PC-9 (cell line): ENCODE measurements around the gene TGFBR3. TPM values are rescaled to one million over a fixed set of nuclear protein-coding genes. Genes with fewer than 3 reads are reported as not detected.

Source experiments
- BruUV-seq: library from RNA; stranded (reverse); fragments of 400-500 nt; replicated peaks from 2 replicates; lab custom pipeline; 2021; lab: Mats Ljungman, UMichigan
- CTCF ChIA-PET: fragments of 300-600 bp; sonication (Branson Sonifier 250); formaldehyde crosslinking; loops from one replicate; lab custom pipeline; 2022; ENCODE audit warnings: antibody characterized with exemption; lab: Charles Lee
- POLR2A ChIA-PET: fragments of 300-600 bp; sonication (Branson Sonifier 250); formaldehyde crosslinking; loops from one replicate; lab custom pipeline; 2022; ENCODE audit warnings: antibody characterized with exemption; ENCODE audit not compliant: unreplicated experiment; lab: Charles Lee
- DNase-seq, 2 experiments: peaks; one replicate each; pipeline versions ENCODE4 v3.0.0 to v3.0.0-alpha.2; 2015 to 2022; ENCODE audit warnings: mixed read lengths in 1 of 2
- H2AFZ ChIP-seq: fragments of 200-600 bp; sonication (generic); 2 replicates; pipeline ENCODE4 v1.8.1; 2017; ENCODE audit warnings: antibody characterized with exemption
- H3F3A ChIP-seq: fragments of 200-600 bp; sonication (generic); 2 replicates; pipeline ENCODE4 v1.8.1; 2017; ENCODE audit warnings: antibody characterized with exemption, mild to moderate bottlenecking, low read depth; ENCODE audit not compliant: insufficient read depth
- H3K27ac ChIP-seq: fragments of 200-600 bp; sonication (generic); 2 replicates; pipeline ENCODE4 v1.6.1; 2016; ENCODE audit warnings: mixed run types
- H3K27me3 ChIP-seq: fragments of 200-600 bp; sonication (generic); 2 replicates; pipeline ENCODE4 v1.6.1; 2016; ENCODE audit warnings: low read depth, mixed run types; ENCODE audit not compliant: insufficient read depth
- H3K36me3 ChIP-seq: fragments of 200-600 bp; sonication (generic); 2 replicates; pipeline ENCODE4 v1.6.1; 2016; ENCODE audit warnings: low read depth, mixed run types
- H3K4me1 ChIP-seq: fragments of 200-600 bp; sonication (generic); replicated peaks from 2 replicates; pipeline ENCODE4 v1.6.1; 2016; ENCODE audit warnings: mixed run types; ENCODE audit not compliant: insufficient read depth
- H3K4me2 ChIP-seq: fragments of 200-600 bp; sonication (generic); 2 replicates; pipeline ENCODE4 v1.6.1; 2017; ENCODE audit warnings: mixed run types
- H3K4me3 ChIP-seq: fragments of 200-600 bp; sonication (generic); 2 replicates; pipeline ENCODE4 v1.6.1; 2016; ENCODE audit warnings: mixed run types
- H3K79me2 ChIP-seq: fragments of 200-600 bp; sonication (generic); 2 replicates; pipeline ENCODE4 v1.6.1; 2017; ENCODE audit warnings: low read depth, mixed run types
- H3K9me2 ChIP-seq: fragments of 200-600 bp; sonication (generic); 2 replicates; pipeline ENCODE4 v1.8.1; 2017; ENCODE audit warnings: mild to moderate bottlenecking; ENCODE audit not compliant: insufficient read depth
- H3K9me3 ChIP-seq: fragments of 200-600 bp; sonication (generic); 2 replicates; pipeline ENCODE4 v1.8.1; 2016; ENCODE audit warnings: low read depth; ENCODE audit not compliant: insufficient read depth
- H4K20me1 ChIP-seq: fragments of 200-600 bp; sonication (generic); 2 replicates; pipeline ENCODE4 v1.8.1; 2017; ENCODE audit not compliant: insufficient read depth
- EZH2 ChIP-seq: fragments of 200-600 bp; sonication (generic); IDR thresholded peaks from 2 replicates; pipeline ENCODE4 v1.8.0; 2017; ENCODE audit warnings: antibody characterized with exemption, low read depth
- intact Hi-C: fragments of 100-400 bp; cut with micrococcal nuclease; formaldehyde crosslinking; loops from one replicate; pipeline ENCODE4 v1.10.0; 2022; ENCODE audit not compliant: unreplicated experiment
- total RNA-seq: library from RNA; stranded (reverse); gene quantifications from 2 replicates; pipeline ENCODE4 v1.2.3, GENCODE V29; 2021
- TF ChIP-seq, protein P1 (sequence below): fragments of 200-600 bp; sonication (generic); conservative IDR thresholded peaks from 2 replicates; pipeline ENCODE4 v1.6.1; 2017; ENCODE audit warnings: mixed run types, antibody characterized with exemption, mild to moderate bottlenecking, moderate library complexity

The TGFBR3 gene
- total RNA-seq, 1 experiment from 2014 or later: 1.6 TPM

DNA sequence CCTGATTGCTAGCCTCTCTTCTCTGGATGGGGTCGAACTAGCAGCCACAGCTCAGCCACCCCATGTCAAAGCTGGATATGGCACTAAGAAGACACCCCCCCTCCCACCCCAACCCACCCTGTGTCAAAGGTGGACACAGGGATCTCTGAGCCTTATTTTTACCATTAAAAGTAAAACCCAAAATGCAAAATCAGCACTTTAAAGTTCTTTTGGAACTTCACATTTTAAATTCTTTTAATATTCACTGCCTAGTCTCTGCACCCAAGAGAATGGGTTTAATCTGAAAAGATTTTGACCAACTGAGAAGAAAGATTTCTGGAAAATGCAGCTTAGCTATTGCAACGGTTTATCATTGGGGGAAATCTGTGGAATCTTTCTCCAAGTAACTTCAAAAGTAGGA, 167.6 kb downstream of the TGFBR3 start:
- H3K4me2 ChIP-seq: no peak overlapping the region
- H4K20me1 ChIP-seq: no peaks in the 10 kb centered on the region
- no peak overlapping the region for H3K4me3 ChIP-seq
- intact Hi-C loops: no loop called here
- no TSS peak for BruUV-seq
- H3K9me3 ChIP-seq: no peaks in the 10 kb centered on the region
- TF ChIP-seq EZH2: no peak
- TF ChIP-seq, protein P1, sequence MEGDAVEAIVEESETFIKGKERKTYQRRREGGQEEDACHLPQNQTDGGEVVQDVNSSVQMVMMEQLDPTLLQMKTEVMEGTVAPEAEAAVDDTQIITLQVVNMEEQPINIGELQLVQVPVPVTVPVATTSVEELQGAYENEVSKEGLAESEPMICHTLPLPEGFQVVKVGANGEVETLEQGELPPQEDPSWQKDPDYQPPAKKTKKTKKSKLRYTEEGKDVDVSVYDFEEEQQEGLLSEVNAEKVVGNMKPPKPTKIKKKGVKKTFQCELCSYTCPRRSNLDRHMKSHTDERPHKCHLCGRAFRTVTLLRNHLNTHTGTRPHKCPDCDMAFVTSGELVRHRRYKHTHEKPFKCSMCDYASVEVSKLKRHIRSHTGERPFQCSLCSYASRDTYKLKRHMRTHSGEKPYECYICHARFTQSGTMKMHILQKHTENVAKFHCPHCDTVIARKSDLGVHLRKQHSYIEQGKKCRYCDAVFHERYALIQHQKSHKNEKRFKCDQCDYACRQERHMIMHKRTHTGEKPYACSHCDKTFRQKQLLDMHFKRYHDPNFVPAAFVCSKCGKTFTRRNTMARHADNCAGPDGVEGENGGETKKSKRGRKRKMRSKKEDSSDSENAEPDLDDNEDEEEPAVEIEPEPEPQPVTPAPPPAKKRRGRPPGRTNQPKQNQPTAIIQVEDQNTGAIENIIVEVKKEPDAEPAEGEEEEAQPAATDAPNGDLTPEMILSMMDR: no peak
- H3K27ac ChIP-seq: no peak overlapping the region
- no peaks in the 10 kb centered on the region for H3K27me3 ChIP-seq
- DNase-seq: no peak
- ChIA-PET CTCF (no interaction called here), POLR2A (no interaction called here)
- no peak overlapping the region for H2AFZ ChIP-seq
- H3K36me3 ChIP-seq: peaks cover 8% of the 10 kb centered on the region; the same call in 1 of the 2 replicates
- H3K4me1 ChIP-seq: no peaks in the 10 kb centered on the region
- no peaks in the 10 kb centered on the region for H3K9me2 ChIP-seq
- H3F3A ChIP-seq: no peaks in the 10 kb centered on the region
- H3K79me2 ChIP-seq: no peaks in the 10 kb centered on the region

DNA sequence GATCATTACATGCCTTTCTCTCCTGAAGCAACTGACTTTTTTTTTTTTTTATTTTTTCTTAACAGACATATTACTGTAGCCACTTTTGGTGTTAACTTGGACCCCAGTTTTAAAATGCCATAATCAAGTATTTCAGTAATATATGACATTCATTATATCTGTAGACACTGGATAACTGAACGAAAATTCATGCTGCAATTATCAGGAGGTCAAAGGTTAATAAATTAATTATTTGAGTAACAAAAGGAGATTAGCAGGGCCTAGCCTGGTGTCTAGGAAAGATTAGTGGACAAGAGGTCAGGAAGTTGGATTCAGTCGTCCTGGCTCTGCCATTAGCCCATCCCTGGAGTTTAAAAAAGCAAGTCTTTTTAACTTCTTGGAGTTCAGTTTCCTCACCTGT, 168.1 kb downstream of the TGFBR3 start:
- Histone ChIP-seq H3F3A (no peaks in the 10 kb centered on the region), H3K4me1 (no peaks in the 10 kb centered on the region), H2AFZ (no peak overlapping the region), H3K79me2 (no peaks in the 10 kb centered on the region), H3K27ac (no peak overlapping the region), H3K9me2 (no peaks in the 10 kb centered on the region), H3K4me2 (no peak overlapping the region), H3K9me3 (no peaks in the 10 kb centered on the region), H4K20me1 (no peaks in the 10 kb centered on the region), H3K36me3 (peaks cover 8% of the 10 kb centered on the region; the same call in 1 of the 2 replicates), H3K27me3 (no peaks in the 10 kb centered on the region), H3K4me3 (no peak overlapping the region)
- ChIA-PET POLR2A (no interaction called here), CTCF (no interaction called here)
- intact Hi-C loops: no loop called here
- BruUV-seq: no TSS peak
- TF ChIP-seq, protein P1: no peak
- DNase-seq: no peak

DNA sequence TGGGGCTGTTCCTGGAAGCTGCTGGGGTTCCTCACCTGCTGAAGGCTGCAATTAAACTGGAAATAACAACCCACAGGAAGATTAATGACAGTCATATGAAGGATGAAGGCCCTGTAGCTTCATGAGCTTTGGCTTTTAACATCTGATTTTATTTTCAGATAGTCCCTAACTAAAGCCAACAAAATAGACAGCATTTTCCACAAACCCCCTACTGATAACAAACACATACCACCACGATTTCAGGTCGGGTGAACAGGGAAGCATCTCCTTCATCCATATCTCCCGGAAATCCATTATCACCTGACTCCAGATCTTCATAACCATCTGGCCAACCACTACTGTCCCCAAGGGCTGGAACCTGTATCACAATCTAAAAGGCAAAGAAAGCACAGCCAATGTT, 169.6 kb downstream of the TGFBR3 start:
- Histone ChIP-seq H3K79me2 (no peaks in the 10 kb centered on the region), H3K4me3 (no peak overlapping the region), H3K27me3 (no peaks in the 10 kb centered on the region), H3K9me2 (no peaks in the 10 kb centered on the region), H3K36me3 (peaks cover 8% of the 10 kb centered on the region; the same call in 1 of the 2 replicates), H3K4me2 (no peak overlapping the region), H3K9me3 (no peaks in the 10 kb centered on the region), H3K4me1 (no peaks in the 10 kb centered on the region), H2AFZ (no peak overlapping the region), H4K20me1 (no peaks in the 10 kb centered on the region), H3K27ac (no peak overlapping the region), H3F3A (no peaks in the 10 kb centered on the region)
- ChIA-PET CTCF (no interaction called here), POLR2A (no interaction called here)
- BruUV-seq: no TSS peak
- intact Hi-C loops: no loop called here
- DNase-seq: no peak
- TF ChIP-seq, protein P1: no peak
- no peak for TF ChIP-seq EZH2
